Tibial nerve (tissue), 4 donors: ENCODE measurements around the gene RTKN. TPM values are rescaled to one million over a fixed set of nuclear protein-coding genes. Genes with fewer than 3 reads are reported as not detected.
"Not testable (repeated sequence)": the region's sequence is repeated elsewhere in the genome, so short reads cannot be mapped to it uniquely, and the experiment has no call there.

Experiments
- DNase-seq, 2 donors: peaks; one replicate each; pipeline ENCODE4 v3.0.0-alpha.2; 2019; ENCODE audit warnings: low spot score in 2 of 2
- H3K27ac ChIP-seq, 4 donors: fragments of 200-600 bp; sonication (generic) in 3 of 4; one replicate each; pipeline ENCODE4 v1.5.1; 2017 to 2019; ENCODE audit warnings: mild to moderate bottlenecking in 1 of 4
- H3K27me3 ChIP-seq, 2 donors: fragments of 200-600 bp; sonication (generic) in 1 of 2; one replicate each; pipeline versions ENCODE4 v1.5.1 to v1.6.0; 2017 to 2019
- H3K36me3 ChIP-seq, 3 donors: fragments of 200-600 bp; sonication (generic); one replicate each; pipeline ENCODE4 v1.5.1; 2018 to 2019
- H3K4me1 ChIP-seq, 4 donors: fragments of 200-600 bp; sonication (generic) in 3 of 4; one replicate each; pipeline ENCODE4 v1.5.1; 2017 to 2019
- H3K4me3 ChIP-seq, 4 donors: fragments of 200-600 bp; sonication (generic) in 3 of 4; one replicate each; pipeline ENCODE4 v1.5.1; 2017 to 2019; ENCODE audit warnings: mild to moderate bottlenecking in 1 of 4, moderate library complexity in 1 of 4
- H3K9me3 ChIP-seq, 4 donors: fragments of 200-600 bp; sonication (generic) in 3 of 4; one replicate each; pipeline ENCODE4 v1.5.1; 2017 to 2019
- EP300 ChIP-seq, 2 donors: sonication (generic); formaldehyde crosslinking; IDR thresholded peaks; one replicate each; pipeline ENCODE4 v1.6.1; 2017; ENCODE audit warnings: antibody characterized with exemption in 2 of 2, mild to moderate bottlenecking in 1 of 2
- POLR2A ChIP-seq, 2 donors: fragments of 450-650 bp; IDR thresholded peaks; one replicate each; pipeline ENCODE4 v1.6.1; 2017; ENCODE audit warnings: antibody characterized with exemption in 2 of 2, mild to moderate bottlenecking in 2 of 2, moderate library complexity in 2 of 2
- WGBS, 2 donors: methylation state at CpG; one replicate each; pipeline ENCODE4 v1.1.5; 2018; 5-methylcytosine and 5-hydroxymethylcytosine counted together
- total RNA-seq, 4 donors: library from RNA; depleted of rRNA; stranded (reverse); fragments of >200 nt; gene quantifications; one replicate each; pipeline ENCODE4 v1.1.0, GENCODE V29; 2016
- TF ChIP-seq, protein P1 (sequence below), 5 experiments: fragments of 200-600 bp in 3 of 5; fragments of 450-650 bp in 2 of 5; sonication (generic) in 3 of 5; IDR thresholded peaks; one replicate each; pipeline ENCODE4 v1.5.1; 2016 to 2019; ENCODE audit warnings: antibody characterized with exemption in 5 of 5, mild to moderate bottlenecking in 3 of 5, moderate library complexity in 2 of 5

The RTKN gene
- total RNA-seq, 4 donors from 2014 or later, result 83.4 to 93.1 (median 87.1) TPM

DNA sequence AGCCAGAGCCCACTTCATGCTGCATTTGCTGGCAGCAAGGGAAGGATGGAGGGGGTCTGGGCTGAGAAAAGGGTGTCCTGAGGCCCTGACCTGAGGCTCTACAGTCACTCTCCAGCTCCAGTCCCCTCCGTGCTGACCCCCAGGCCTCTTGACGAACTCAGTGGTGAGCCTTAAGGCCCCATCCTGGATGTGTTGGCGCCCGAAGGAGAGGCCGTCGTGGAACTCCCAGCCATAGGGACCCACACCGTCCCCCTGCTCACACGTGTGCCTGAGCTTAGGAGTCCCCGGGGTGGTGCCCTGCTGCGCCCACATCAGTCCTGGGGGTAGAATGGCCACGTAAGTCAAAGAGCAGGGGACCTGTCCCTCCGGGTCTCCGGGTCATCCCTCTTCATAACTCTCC lies 22.7 kb upstream of the RTKN start:
- Histone ChIP-seq H3K27ac (peak overlapping the region in 3 of 4 donors; percentile 85 to 90 (median 89)), H3K27me3 (no peaks in the 10 kb centered on the region), H3K4me1 (peaks cover 0 to 29% (median 12%) of the 10 kb centered on the region in 4 donors), H3K9me3 (no peaks in the 10 kb centered on the region), H3K4me3 (peak overlapping the region; percentile 84 to 96 (median 88)), H3K36me3 (peaks cover 0 to 33% (median 0%) of the 10 kb centered on the region in 3 donors)
- TF ChIP-seq POLR2A (IDR thresholded peaks at IDR 0.05), result no peak
- no peak for TF ChIP-seq EP300 (IDR thresholded peaks at IDR 0.05)
- TF ChIP-seq, protein P1, sequence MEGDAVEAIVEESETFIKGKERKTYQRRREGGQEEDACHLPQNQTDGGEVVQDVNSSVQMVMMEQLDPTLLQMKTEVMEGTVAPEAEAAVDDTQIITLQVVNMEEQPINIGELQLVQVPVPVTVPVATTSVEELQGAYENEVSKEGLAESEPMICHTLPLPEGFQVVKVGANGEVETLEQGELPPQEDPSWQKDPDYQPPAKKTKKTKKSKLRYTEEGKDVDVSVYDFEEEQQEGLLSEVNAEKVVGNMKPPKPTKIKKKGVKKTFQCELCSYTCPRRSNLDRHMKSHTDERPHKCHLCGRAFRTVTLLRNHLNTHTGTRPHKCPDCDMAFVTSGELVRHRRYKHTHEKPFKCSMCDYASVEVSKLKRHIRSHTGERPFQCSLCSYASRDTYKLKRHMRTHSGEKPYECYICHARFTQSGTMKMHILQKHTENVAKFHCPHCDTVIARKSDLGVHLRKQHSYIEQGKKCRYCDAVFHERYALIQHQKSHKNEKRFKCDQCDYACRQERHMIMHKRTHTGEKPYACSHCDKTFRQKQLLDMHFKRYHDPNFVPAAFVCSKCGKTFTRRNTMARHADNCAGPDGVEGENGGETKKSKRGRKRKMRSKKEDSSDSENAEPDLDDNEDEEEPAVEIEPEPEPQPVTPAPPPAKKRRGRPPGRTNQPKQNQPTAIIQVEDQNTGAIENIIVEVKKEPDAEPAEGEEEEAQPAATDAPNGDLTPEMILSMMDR (IDR thresholded peaks at IDR 0.05), result no peak
- DNase-seq, result no peak
- WGBS, 2 donors, result 6 to 18% methylated on average over 7 to 8 of the region's 13 CpGs

DNA sequence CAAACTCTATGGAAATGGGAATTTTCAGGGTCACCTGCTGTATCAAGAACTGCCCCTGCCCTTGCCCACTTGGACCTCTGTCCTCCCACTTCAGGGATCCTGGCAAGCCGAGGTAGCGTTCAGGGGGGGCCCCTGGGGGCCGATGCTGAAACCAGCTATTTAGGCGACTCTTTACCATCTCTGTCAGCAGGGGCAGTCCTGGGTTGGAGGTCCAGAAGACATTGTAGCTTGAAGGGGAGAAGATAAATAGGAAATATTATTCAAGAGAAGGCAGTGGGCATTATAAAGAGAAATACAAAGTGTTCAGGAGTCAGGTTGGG lies 21.0 kb upstream of the RTKN start:
- DNase-seq, result no peak

DNA sequence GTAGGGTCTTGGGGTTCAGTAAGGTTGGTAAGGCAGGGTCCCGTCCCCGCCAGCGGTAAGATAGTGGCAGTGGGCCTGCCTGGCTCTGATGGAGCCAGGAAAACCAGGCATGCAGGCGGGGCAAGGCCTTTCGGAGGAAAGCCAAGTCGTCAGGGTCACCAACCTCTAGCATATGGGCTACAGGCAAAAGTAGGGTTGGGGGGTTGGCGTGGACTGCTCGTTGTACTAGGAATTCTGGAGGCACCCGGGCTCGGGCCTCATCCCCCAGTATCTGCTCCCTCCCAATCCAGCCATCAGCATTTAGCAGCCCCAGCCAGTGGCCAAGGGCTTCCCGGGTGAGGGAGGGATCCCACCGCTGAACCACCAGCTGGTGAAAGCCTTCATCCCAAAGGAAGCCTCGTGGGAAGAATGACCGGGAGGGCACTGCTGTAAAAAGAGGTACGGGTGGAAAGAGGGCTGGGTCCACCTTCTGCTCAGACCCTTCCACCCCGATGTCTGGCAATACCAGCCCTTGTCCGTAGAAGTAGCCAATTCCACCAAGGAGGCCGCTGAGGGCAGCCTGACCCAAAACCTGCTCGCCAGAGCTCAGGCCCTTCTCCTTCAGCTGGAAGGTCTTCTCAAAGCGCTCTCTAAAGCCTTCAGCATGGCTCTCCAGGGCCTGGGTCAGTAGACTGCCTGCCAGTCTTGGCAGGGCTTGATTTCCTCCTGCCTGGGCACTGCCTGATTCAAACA lies 20.5 kb upstream of the RTKN start:
- no peaks in the 10 kb centered on the region for H3K9me3 ChIP-seq
- 85 to 88% methylated on average over 20 of the region's 20 CpGs for WGBS, 2 donors
- no peak overlapping the region for H3K27ac ChIP-seq
- H3K36me3 ChIP-seq, result peaks cover 0 to 33% (median 0%) of the 10 kb centered on the region in 3 donors
- TF ChIP-seq POLR2A (IDR thresholded peaks at IDR 0.05), result no peak
- TF ChIP-seq, protein P1 (IDR thresholded peaks at IDR 0.05), result no peak
- no peaks in the 10 kb centered on the region for H3K27me3 ChIP-seq
- peaks cover 0 to 42% (median 18%) of the 10 kb centered on the region in 4 donors for H3K4me1 ChIP-seq
- H3K4me3 ChIP-seq, result no peak overlapping the region
- no peak for DNase-seq

More for the DNA sequence above, 21.0 kb upstream of the RTKN start:
- no peak for TF ChIP-seq POLR2A (IDR thresholded peaks at IDR 0.05)
- H3K27ac ChIP-seq, result no peak overlapping the region
- WGBS, 2 donors, result 75 to 78% methylated on average over 4 of the region's 4 CpGs
- H3K4me1 ChIP-seq, result peaks cover 0 to 38% (median 17%) of the 10 kb centered on the region in 4 donors
- H3K4me3 ChIP-seq, result no peak overlapping the region
- peaks cover 0 to 33% (median 0%) of the 10 kb centered on the region in 3 donors for H3K36me3 ChIP-seq
- H3K9me3 ChIP-seq, result no peaks in the 10 kb centered on the region
- no peaks in the 10 kb centered on the region for H3K27me3 ChIP-seq

DNA sequence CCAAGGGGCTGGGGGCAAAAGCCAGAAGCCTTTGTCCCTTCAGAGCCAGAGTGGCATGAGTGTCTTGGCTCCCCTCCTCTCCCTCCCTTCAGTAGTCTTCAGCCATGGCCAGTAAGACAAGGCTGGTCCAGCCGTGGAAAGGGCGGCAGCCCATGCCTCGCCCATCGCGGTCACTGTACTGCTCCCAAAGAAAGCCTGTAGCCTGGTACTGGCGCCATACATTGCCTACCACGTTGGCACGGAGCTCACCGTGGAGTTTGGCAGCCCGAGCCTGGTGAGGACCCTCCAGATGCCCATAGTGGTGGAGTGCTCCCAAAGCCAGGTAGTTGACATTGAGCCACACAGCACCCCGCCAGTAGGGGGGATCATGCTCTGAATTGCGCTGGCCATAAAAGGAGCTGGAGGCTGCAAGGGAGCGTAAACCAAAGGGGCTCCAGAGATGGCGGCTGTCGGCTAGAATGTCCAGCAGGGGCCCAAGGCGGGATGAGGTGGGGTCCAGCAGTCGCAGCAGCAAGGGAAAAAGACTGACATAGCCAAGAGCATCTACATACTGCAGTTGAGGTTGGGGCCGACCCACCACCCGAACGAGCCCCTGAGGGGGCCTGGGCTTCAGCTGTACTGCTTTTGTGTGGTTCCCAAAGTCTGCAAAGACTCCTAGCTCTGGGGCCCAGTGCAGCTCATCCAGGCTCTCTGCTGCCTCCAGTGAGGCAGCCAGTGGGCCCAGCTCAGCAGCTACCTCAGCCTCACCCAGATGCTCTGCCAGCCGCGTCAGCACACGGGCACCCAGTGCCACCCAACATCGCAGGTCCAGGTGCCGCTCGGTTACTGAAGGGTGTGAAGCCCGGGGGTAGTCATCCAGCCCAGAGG lies 19.7 kb upstream of the RTKN start:
- no peaks in the 10 kb centered on the region for H3K9me3 ChIP-seq
- DNase-seq, result no peak
- 88 to 92% methylated on average over 21 to 25 of the region's 27 CpGs for whole genome bisulfite sequencing, 2 donors
- no peaks in the 10 kb centered on the region for H3K27me3 ChIP-seq
- H3K4me3 ChIP-seq, result no peak overlapping the region
- peaks cover 0 to 49% (median 26%) of the 10 kb centered on the region in 4 donors for H3K4me1 ChIP-seq
- TF ChIP-seq, protein P1 (IDR thresholded peaks at IDR 0.05), result no peak
- no peak for TF ChIP-seq EP300 (IDR thresholded peaks at IDR 0.05)
- peaks cover 0 to 33% (median 0%) of the 10 kb centered on the region in 3 donors for H3K36me3 ChIP-seq
- H3K27ac ChIP-seq, result no peak overlapping the region

DNA sequence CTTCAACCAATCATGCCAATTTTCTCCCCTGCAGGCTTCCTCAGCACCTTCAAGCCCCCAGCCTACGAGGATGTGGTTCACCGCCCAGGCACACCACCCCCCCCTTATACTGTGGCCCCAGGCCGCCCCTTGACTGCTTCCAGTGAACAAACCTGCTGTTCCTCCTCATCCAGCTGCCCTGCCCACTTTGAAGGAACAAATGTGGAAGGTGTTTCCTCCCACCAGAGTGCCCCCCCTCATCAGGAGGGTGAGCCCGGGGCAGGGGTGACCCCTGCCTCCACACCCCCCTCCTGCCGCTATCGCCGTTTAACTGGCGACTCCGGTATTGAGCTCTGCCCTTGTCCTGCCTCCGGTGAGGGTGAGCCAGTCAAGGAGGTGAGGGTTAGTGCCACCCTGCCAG lies 18.4 kb upstream of the RTKN start:
- Histone ChIP-seq H3K4me1 (peaks cover 0 to 53% (median 35%) of the 10 kb centered on the region in 4 donors), H3K36me3 (peaks cover 0 to 33% (median 0%) of the 10 kb centered on the region in 3 donors)
- 77 to 83% methylated on average over 10 of the region's 10 CpGs for WGBS, 2 donors
- not testable (repeated sequence) for DNase-seq, H3K27me3 ChIP-seq, H3K4me3 ChIP-seq, H3K27ac ChIP-seq, H3K9me3 ChIP-seq

DNA sequence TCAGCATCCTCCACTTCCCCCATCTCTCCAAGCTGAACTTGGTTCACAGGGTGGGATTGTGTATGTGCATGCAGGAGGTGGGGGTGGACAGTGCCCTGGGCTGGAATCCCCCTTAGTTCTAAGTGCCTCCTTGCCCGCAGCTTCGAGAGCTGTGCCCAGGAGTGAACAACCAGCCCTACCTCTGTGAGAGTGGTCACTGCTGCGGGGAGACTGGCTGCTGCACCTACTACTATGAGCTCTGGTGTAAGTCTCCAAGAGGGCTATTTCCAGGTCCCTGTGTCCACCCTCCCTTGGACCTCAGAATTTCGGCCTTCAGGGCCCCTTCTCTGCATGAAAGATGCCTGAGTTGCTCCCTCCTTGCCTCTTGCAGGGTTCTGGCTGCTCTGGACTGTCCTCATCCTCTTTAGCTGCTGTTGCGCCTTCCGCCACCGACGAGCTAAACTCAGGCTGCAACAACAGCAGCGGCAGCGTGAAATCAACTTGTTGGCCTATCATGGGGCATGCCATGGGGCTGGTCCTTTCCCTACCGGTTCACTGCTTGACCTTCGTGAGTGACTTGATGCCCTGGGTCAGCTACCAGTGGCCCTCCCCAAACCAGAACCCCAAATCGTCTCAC lies 17.9 kb upstream of the RTKN start:
- not testable (repeated sequence) for DNase-seq, H3K4me3 ChIP-seq, H3K27me3 ChIP-seq, H3K9me3 ChIP-seq
- peaks cover 0 to 53% (median 35%) of the 10 kb centered on the region in 4 donors for H3K4me1 ChIP-seq
- peaks cover 0 to 33% (median 0%) of the 10 kb centered on the region in 3 donors for H3K36me3 ChIP-seq
- WGBS, 2 donors, result 72 to 76% methylated on average over 13 of the region's 13 CpGs
- peak overlapping the region in 1 of 4 donors; percentile 4 for H3K27ac ChIP-seq
